HAP-1 (cell line): ENCODE results near the gene C4orf51.
"Not testable (repeated sequence)": the region's sequence is repeated elsewhere in the genome, so short reads cannot be mapped to it uniquely, and the experiment has no call there.

Source experiments
- DNase-seq, 2 experiments: peaks; one replicate each; pipeline ENCODE4 v3.0.0-alpha.2; 2016 to 2020; ENCODE audit warnings: low spot score in 2 of 2
- H3K27me3 ChIP-seq: fragments of 250-450 bp; sonication (Bioruptor Pico); 2 replicates; pipeline ENCODE4 v1.5.1; 2020; ENCODE audit warnings: low read depth, mild to moderate bottlenecking, moderate library complexity
- H3K36me3 ChIP-seq: fragments of 250-450 bp; sonication (Bioruptor Pico); replicated peaks from 2 replicates; pipeline ENCODE4 v1.5.1; 2020; ENCODE audit warnings: mild to moderate bottlenecking
- H3K4me1 ChIP-seq: fragments of 250-450 bp; sonication (Bioruptor Pico); 2 replicates; pipeline ENCODE4 v1.5.1; 2020; ENCODE audit warnings: mild to moderate bottlenecking
- H3K4me3 ChIP-seq: fragments of 250-450 bp; sonication (Bioruptor Pico); 2 replicates; pipeline ENCODE4 v1.5.1; 2020; ENCODE audit warnings: mild to moderate bottlenecking, moderate library complexity
- H3K9me3 ChIP-seq: fragments of 250-450 bp; sonication (Bioruptor Pico); 2 replicates; pipeline ENCODE4 v1.5.1; 2020; ENCODE audit warnings: mild to moderate bottlenecking, moderate library complexity
- in situ Hi-C: fragments of 300-500 bp; cut with MboI; formaldehyde crosslinking; loops from 3 replicates; pipeline ENCODE4 v1.14.3; 2020; ENCODE audit warnings: low sequenced_read_pairs, inconsistent platforms, mixed read lengths

C4orf51 gene

GRCh38 chr4:145679991-145680455 is at the start of gene C4orf51:
Gene C4orf51 (plus strand): TSS chr4:145680146. CDS start chr4:145680204, 58 bp downstream.
- in situ Hi-C loops, result no loop called here
- Histone ChIP-seq H3K4me3 (no peak within 1 kb of the TSS), H3K9me3 (no peaks in the 10 kb centered on the region), H3K36me3 (no peaks in the 10 kb centered on the region), H3K27me3 (no peaks in the 10 kb centered on the region), H3K4me1 (no peaks in the 10 kb centered on the region)
- DNase-seq, result no peak

- Histone ChIP-seq H3K4me1 (peaks cover 3% of the 10 kb centered on the region; the same call in 1 of the 2 replicates), H3K27me3 (no peaks in the 10 kb centered on the region), H3K4me3 (no peak overlapping the region), H3K36me3 (no peaks in the 10 kb centered on the region), H3K9me3 (no peaks in the 10 kb centered on the region)
- in situ Hi-C loops, result no loop called here
- DNase-seq, result no peak
These were observed 44.8 kb upstream of the C4orf51 start for GRCh38 chr4:145635117-145635516.

- Histone ChIP-seq H3K4me1 (peaks cover 3% of the 10 kb centered on the region; the same call in 1 of the 2 replicates), H3K36me3 (no peaks in the 10 kb centered on the region), H3K9me3 (no peaks in the 10 kb centered on the region), H3K27me3 (no peaks in the 10 kb centered on the region), H3K4me3 (no peak overlapping the region)
- DNase-seq, result no peak
- in situ Hi-C loops, result no loop called here
These were observed 44.3 kb upstream of the C4orf51 start for GRCh38 chr4:145635630-145636029.

GRCh38 chr4:145639186-145639698 is 40.7 kb upstream of the C4orf51 start:
- no peaks in the 10 kb centered on the region for H3K27me3 ChIP-seq
- H3K4me1 ChIP-seq, result no peaks in the 10 kb centered on the region
- no peaks in the 10 kb centered on the region for H3K9me3 ChIP-seq
- no peak for DNase-seq
- in situ Hi-C loops, result no loop called here
- no peaks in the 10 kb centered on the region for H3K36me3 ChIP-seq
- no peak overlapping the region for H3K4me3 ChIP-seq

GRCh38 chr4:145640236-145640635 is 39.7 kb upstream of the C4orf51 start:
- in situ Hi-C loops, H3K27me3 ChIP-seq, H3K4me3 ChIP-seq, H3K36me3 ChIP-seq, H3K4me1 ChIP-seq, H3K9me3 ChIP-seq, DNase-seq: not testable (repeated sequence)

GRCh38 chr4:145643295-145643694 is 36.7 kb upstream of the C4orf51 start:
- Histone ChIP-seq H3K9me3 (no peaks in the 10 kb centered on the region), H3K4me1 (no peaks in the 10 kb centered on the region), H3K27me3 (no peaks in the 10 kb centered on the region), H3K36me3 (no peaks in the 10 kb centered on the region), H3K4me3 (no peak overlapping the region)
- DNase-seq, result no peak
- in situ Hi-C loops, result no loop called here

GRCh38 chr4:145644699-145645098 is 35.2 kb upstream of the C4orf51 start:
- Histone ChIP-seq H3K27me3 (no peaks in the 10 kb centered on the region), H3K4me3 (no peak overlapping the region), H3K9me3 (no peaks in the 10 kb centered on the region), H3K4me1 (no peaks in the 10 kb centered on the region), H3K36me3 (no peaks in the 10 kb centered on the region)
- in situ Hi-C loops, result no loop called here
- DNase-seq, result no peak

GRCh38 chr4:145656156-145656555 is 23.8 kb upstream of the C4orf51 start:
- no peaks in the 10 kb centered on the region for H3K36me3 ChIP-seq
- H3K9me3 ChIP-seq, result no peaks in the 10 kb centered on the region
- no peaks in the 10 kb centered on the region for H3K27me3 ChIP-seq
- no peak for DNase-seq
- no peaks in the 10 kb centered on the region for H3K4me1 ChIP-seq
- H3K4me3 ChIP-seq, result no peak overlapping the region
- in situ Hi-C loops, result no loop called here

GRCh38 chr4:145660064-145660463 is 19.9 kb upstream of the C4orf51 start:
- Histone ChIP-seq H3K4me1 (no peaks in the 10 kb centered on the region), H3K4me3 (no peak overlapping the region), H3K36me3 (no peaks in the 10 kb centered on the region), H3K27me3 (no peaks in the 10 kb centered on the region), H3K9me3 (no peaks in the 10 kb centered on the region)
- in situ Hi-C loops, result no loop called here
- DNase-seq, result no peak

- no peak for DNase-seq
- H3K4me1 ChIP-seq, result no peaks in the 10 kb centered on the region
- in situ Hi-C loops, result no loop called here
- H3K36me3 ChIP-seq, result no peaks in the 10 kb centered on the region
- H3K27me3 ChIP-seq, result no peaks in the 10 kb centered on the region
- H3K4me3 ChIP-seq, result no peak overlapping the region
- H3K9me3 ChIP-seq, result no peaks in the 10 kb centered on the region
These were observed 16.8 kb upstream of the C4orf51 start for GRCh38 chr4:145663194-145663593.

GRCh38 chr4:145665773-145666172 is 14.2 kb upstream of the C4orf51 start:
- Histone ChIP-seq H3K4me3 (no peak overlapping the region), H3K4me1 (no peaks in the 10 kb centered on the region), H3K9me3 (no peaks in the 10 kb centered on the region), H3K27me3 (no peaks in the 10 kb centered on the region), H3K36me3 (no peaks in the 10 kb centered on the region)
- no peak for DNase-seq
- in situ Hi-C loops, result no loop called here

GRCh38 chr4:145670422-145670821 is 9.5 kb upstream of the C4orf51 start:
- H3K9me3 ChIP-seq, result no peaks in the 10 kb centered on the region
- in situ Hi-C loops, result no loop called here
- no peaks in the 10 kb centered on the region for H3K4me1 ChIP-seq
- no peak overlapping the region for H3K4me3 ChIP-seq
- no peak for DNase-seq
- no peaks in the 10 kb centered on the region for H3K27me3 ChIP-seq
- H3K36me3 ChIP-seq, result no peaks in the 10 kb centered on the region

GRCh38 chr4:145679520-145679919 is 426 bp upstream of the C4orf51 start:
- no peaks in the 10 kb centered on the region for H3K9me3 ChIP-seq
- H3K4me1 ChIP-seq, result no peaks in the 10 kb centered on the region
- no peaks in the 10 kb centered on the region for H3K27me3 ChIP-seq
- in situ Hi-C loops, result no loop called here
- no peak overlapping the region for H3K4me3 ChIP-seq
- DNase-seq, result no peak
- no peaks in the 10 kb centered on the region for H3K36me3 ChIP-seq

GRCh38 chr4:145680902-145681301 is 956 bp downstream of the C4orf51 start:
- Histone ChIP-seq H3K36me3 (no peaks in the 10 kb centered on the region), H3K4me3 (no peak overlapping the region), H3K27me3 (no peaks in the 10 kb centered on the region), H3K9me3 (no peaks in the 10 kb centered on the region), H3K4me1 (no peaks in the 10 kb centered on the region)
- in situ Hi-C loops, result no loop called here
- DNase-seq, result no peak

- H3K4me3 ChIP-seq, result no peak overlapping the region
- in situ Hi-C loops, result no loop called here
- no peaks in the 10 kb centered on the region for H3K36me3 ChIP-seq
- H3K9me3 ChIP-seq, result no peaks in the 10 kb centered on the region
- no peaks in the 10 kb centered on the region for H3K4me1 ChIP-seq
- DNase-seq, result no peak
- no peaks in the 10 kb centered on the region for H3K27me3 ChIP-seq
These were observed 1.6 kb downstream of the C4orf51 start for GRCh38 chr4:145681518-145681917.
